NCI-H1092 treated with DMSO at 0.1 percent for 48 hours (cell line): ENCODE data around the gene PTTG1IP.

Experiments used
- DNase-seq: peaks from one replicate; lab custom pipeline; 2025; lab: John Stamatoyannopoulos, UW

PTTG1IP gene

DNA sequence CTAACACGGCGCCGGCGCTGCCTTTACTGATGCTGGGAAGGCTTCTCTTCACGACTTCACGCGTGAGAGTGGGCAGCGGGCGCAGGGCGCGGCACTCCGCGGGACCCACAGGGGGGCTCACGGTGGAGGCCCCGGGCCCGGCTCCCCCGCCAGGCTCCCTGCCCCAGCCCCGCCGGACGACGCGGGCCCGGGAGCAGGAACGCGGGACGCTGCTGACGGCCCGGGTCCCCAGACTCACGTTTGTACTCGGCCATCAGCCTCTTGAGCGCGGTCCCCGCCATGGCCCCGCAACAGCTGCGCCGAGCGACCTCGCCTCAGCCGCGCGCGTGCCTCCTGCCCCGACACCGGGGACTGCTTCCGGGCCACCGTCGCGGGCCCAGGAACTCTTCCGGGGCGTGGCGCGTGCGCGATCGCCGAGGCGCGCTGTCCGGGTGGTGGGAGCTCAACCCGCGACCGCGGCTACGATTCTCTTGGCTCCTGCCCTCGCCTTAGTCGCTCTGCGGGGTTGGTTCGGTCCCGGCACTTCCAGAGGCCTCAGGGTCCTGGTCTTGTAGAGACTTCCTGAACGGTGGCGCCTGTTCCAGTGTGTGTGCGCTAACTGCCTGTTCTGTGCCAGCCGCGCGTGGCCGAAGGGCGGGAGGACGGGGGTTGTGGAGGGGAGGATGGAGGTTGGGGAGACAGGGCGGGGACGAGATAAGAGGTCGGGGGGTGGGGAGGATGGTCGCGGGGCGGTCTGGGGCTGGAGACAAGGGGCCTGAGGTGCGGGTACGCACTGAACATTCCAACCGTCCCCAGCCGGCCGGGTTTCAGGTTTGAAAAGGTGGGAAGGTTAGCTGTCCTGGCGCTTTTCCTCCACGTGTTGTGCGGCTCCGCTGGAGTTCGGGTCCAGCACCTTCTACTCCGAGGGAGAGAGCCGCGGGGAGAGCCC is 71.8 kb downstream of the PTTG1IP start, which contains the start of gene UBE2G2:
UBE2G2 (minus strand) TSS at position 353 of the 928 bp plus-strand sequence; CDS start at position 281, 72 bp downstream.
- peak; percentile 84 for DNase-seq

DNA sequence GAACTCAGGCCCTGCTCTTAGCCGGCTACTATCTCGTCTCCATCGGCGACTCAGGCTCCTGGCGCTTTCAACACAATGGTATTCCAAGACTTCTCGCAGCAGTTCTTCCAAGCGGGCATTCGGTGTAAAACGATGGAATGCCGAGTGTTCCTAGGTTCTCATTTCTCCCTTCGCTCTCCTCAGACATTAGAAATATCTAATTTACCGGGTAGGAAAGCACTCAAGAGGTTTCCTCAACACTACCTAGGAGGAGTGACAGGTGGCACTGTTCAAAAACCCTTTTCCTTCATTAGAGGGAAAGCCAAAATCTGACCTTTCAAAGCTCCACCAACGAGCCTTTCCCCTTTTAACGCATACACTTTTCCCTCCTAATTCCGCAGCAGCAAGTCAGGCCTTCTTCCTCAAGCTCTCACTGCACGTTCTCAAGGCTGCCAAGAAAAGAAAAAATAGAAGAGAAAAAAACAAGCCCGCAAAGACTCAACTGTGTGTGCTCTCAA is 72.5 kb downstream of the PTTG1IP start:
- peak; percentile 49 for DNase-seq

DNA sequence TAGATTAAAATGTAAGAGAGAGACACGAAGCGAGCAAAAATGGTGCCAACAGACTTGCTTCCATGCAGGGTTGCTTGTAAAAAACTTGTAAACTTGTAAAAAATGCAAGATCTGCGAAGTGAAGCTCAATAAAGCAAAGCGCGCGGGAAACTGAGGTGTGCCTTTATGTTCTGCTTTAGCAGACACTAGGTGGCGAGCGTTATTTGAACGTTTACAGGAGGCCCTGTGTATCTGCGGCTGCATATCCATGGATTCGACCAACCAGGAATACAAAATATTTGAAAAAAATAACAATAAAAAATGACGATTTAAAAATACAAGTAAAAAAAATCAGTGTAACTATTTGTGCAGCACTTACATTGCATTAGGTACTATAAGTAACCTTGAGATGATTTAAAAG is 73.4 kb downstream of the PTTG1IP start:
- DNase-seq, result no peak

DNA sequence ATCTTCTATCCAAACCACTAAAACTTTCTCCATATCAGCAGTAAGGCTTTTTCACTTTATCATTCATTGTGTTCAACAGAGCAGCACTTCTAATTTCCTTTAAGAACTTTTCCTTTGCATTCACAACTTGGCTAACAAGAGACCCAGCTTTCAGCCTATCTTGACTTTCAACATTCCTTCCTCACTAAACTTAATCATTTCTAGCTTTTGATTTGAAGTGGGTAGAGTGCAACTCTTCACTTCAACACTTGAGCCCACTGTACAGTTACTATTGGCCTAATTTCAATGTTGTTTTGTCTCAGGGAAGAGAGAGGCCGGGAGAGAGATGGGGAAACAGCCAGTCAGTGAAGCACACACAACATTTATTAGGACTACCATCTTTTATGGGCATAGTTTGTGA is 73.8 kb downstream of the PTTG1IP start:
- no peak for DNase-seq
